Measurements from ENCODE around the gene SMOC2.

Gene SMOC2

DNA sequence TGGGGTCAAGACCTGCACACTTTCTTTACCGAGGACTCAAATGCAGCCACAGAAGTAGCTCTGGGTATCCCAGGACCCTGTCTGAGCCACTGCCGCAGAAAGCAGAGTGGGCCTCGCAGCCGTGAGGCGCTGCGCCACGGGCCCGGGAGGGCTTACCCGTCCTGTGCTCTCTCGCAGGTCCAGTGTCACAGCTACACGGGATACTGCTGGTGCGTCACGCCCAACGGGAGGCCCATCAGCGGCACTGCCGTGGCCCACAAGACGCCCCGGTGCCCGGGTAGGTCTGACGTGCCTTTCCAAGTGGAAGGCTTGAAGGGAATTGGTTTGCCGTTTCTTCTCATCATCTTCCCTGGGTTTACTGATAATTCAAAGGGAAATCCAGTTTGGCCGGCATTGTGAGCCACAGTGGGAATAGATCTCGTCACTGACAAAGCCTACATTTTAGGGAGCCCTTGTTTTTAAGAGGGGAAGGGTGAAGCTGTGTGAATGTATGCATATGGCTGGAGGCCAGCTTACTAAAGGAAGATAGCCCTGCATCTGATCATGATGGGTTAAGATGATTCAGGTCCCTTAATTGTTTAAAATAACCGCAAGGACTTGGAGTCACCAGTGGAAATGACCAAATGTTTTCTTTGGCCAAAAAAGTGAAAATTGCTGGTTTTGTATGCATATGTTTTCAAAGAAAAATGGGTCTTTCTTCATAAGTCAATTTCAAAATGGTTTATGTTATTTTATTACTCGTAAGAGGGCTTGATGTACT lies 86.6 kb downstream of the SMOC2 start:
- no peak for DNase-seq (ENCODE audit: low spot score)
- in situ Hi-C loops (cut with MboI; ENCODE audit: low sequenced_read_pairs, unreplicated experiment) = no loop called here
- TF ChIP-seq, protein P1, sequence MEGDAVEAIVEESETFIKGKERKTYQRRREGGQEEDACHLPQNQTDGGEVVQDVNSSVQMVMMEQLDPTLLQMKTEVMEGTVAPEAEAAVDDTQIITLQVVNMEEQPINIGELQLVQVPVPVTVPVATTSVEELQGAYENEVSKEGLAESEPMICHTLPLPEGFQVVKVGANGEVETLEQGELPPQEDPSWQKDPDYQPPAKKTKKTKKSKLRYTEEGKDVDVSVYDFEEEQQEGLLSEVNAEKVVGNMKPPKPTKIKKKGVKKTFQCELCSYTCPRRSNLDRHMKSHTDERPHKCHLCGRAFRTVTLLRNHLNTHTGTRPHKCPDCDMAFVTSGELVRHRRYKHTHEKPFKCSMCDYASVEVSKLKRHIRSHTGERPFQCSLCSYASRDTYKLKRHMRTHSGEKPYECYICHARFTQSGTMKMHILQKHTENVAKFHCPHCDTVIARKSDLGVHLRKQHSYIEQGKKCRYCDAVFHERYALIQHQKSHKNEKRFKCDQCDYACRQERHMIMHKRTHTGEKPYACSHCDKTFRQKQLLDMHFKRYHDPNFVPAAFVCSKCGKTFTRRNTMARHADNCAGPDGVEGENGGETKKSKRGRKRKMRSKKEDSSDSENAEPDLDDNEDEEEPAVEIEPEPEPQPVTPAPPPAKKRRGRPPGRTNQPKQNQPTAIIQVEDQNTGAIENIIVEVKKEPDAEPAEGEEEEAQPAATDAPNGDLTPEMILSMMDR (IDR thresholded peaks at IDR 0.05; ENCODE audit: borderline replicate concordance, control extremely low read depth, extremely low read depth, insufficient read depth, missing control alignments) = no peak

DNA sequence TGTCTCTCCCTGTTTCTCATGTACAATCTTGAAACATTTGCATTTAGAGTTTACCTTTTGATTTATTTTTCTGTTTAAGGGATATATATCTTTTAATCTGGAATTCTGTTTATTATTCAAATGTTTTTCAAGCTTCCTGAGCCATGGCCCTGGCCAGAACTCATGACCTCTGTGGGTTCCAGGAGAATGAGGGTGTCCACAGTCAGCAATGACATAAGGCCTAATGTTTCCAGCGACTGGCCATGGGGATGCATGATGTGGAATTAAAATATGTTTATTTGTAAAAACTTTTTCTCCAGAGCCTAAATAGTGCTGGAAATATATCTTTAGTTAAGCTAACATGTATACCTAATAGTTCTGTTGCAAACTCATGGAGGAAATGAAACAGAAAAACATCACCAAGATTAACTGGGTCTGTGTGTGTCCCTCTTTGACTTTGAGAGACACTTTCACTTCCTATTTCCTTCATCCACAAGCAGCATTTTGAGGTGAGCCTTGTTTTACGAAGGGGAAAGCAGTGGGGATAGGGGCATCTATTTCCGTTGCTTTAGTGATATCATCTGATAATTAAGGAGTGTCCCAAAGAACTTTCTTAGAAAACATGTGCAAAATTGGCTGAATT lies 87.6 kb downstream of the SMOC2 start:
- no peak for DNase-seq (ENCODE audit: low spot score)
- TF ChIP-seq, protein P1 (IDR thresholded peaks at IDR 0.05; ENCODE audit: borderline replicate concordance, control extremely low read depth, extremely low read depth, insufficient read depth, missing control alignments) = no peak
- in situ Hi-C loops (cut with MboI; ENCODE audit: low sequenced_read_pairs, unreplicated experiment) = no loop called here

DNA sequence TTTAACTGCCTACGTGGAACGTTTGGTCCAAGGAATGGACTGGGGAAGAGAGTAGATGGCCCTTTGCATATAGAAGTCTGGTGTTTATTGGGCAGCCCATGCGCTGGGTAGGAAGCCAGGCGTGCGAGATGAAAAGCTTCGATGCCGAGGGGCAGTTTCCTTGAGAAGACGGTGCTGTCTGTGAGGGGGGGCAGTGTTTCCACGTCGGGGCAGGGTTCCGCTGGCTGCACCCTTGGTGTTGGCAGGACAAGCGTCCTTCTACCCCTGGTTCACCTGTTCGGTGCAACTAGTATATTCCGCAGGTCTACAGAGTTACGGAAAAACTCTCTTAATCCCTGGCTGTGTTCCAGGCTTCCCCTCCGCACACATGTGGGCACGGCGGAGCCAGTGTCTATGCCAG lies 88.2 kb downstream of the SMOC2 start:
- in situ Hi-C loops (cut with MboI; ENCODE audit: low sequenced_read_pairs, unreplicated experiment) = no loop called here
- DNase-seq (ENCODE audit: low spot score) = no peak
- TF ChIP-seq, protein P1 (IDR thresholded peaks at IDR 0.05; ENCODE audit: borderline replicate concordance, control extremely low read depth, extremely low read depth, insufficient read depth, missing control alignments) = no peak

DNA sequence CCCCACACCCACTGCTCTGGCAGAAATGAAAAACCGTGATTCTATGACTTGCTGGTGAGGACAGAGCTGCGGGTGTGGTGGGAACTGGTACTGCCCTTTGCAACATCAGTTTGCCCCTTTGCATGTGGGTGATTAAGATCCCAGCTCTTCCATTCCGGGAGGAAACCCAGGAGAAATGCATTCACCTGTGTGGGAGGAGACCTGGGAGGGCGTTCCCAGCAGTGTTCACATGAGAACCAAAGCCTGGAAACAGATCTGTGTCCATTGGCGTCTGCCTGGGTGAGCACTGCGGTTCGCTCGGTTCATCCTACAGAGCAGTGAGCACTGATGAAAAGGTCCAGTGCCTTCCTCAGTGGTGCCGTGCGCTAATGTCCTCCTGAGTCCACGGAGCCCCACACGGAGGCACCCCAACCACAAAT lies 89.7 kb downstream of the SMOC2 start:
- TF ChIP-seq, protein P1 (IDR thresholded peaks at IDR 0.05; ENCODE audit: borderline replicate concordance, control extremely low read depth, extremely low read depth, insufficient read depth, missing control alignments) = no peak
- in situ Hi-C loops (cut with MboI; ENCODE audit: low sequenced_read_pairs, unreplicated experiment) = no loop called here
- no peak for DNase-seq (ENCODE audit: low spot score)

DNA sequence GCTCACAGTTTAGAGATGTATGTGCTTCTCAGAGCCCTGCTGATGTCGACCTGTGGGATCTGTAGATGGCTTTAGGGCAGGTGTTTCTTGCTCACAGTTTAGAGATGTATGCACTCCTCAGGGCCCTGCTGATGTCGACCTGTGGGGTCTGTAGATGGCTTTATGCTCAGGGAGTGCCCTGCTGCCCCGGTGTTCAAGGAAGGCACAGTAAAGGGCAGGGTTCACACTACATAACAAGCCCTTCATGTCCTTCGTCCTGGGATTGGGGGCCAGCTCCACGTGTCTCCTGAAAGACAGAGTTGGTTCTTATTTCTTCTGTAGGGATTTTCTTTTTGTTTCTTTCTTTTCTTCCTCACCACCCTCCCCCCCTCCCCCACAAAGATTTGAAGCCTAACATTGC lies 91.1 kb downstream of the SMOC2 start:
- DNase-seq (ENCODE audit: low spot score) = no peak
- TF ChIP-seq, protein P1 (IDR thresholded peaks at IDR 0.05; ENCODE audit: borderline replicate concordance, control extremely low read depth, extremely low read depth, insufficient read depth, missing control alignments) = no peak
- in situ Hi-C loops (cut with MboI; ENCODE audit: low sequenced_read_pairs, unreplicated experiment) = no loop called here

DNA sequence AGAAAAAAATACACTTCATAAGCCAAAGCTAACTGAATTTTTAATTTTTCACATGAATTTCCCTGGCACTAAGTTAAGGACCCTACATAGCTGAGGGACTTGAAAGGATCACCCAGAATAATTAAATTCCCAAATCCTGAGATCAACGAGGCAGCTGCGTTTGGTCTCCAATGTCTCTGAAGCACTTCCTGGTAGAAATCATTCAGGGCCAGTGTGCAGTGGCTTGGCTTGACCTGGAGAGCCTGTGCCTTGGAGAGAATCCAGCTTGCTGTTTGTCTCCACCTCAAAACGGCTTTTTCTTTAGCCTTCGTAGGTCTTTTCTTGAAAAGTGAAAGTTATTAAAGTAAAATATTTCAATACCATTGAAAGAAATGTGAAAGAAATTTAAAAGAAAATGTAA lies 92.4 kb downstream of the SMOC2 start:
- DNase-seq (ENCODE audit: low spot score) = no peak
- TF ChIP-seq, protein P1 (IDR thresholded peaks at IDR 0.05; ENCODE audit: borderline replicate concordance, control extremely low read depth, extremely low read depth, insufficient read depth, missing control alignments) = no peak
- in situ Hi-C loops (cut with MboI; ENCODE audit: low sequenced_read_pairs, unreplicated experiment) = no loop called here
